HG02678 (cell line): ENCODE results near the gene EIF5AL1.
"Not testable (repeated sequence)": the region's sequence is repeated elsewhere in the genome, so short reads cannot be mapped to it uniquely, and the experiment has no call there.

Experiments
- ATAC-seq: cut with Tn5 transposase; IDR thresholded peaks from one replicate; pipeline ENCODE4 v1.9.1; 2021; ENCODE audit warnings: mild to moderate bottlenecking, moderate library complexity; ENCODE audit not compliant: unreplicated experiment

The EIF5AL1 gene

GRCh38 chr10:79509306-79509933 is 2.9 kb upstream of the EIF5AL1 start:
- peak; percentile 49 for ATAC-seq

- not testable (repeated sequence) for ATAC-seq
Observed at GRCh38 chr10:79509934-79510508, 2.3 kb upstream of the EIF5AL1 start.

GRCh38 chr10:79516532-79517205 is 4.3 kb downstream of the EIF5AL1 start:
- not testable (repeated sequence) for ATAC-seq

GRCh38 chr10:79517567-79517966 is 5.2 kb downstream of the EIF5AL1 start:
- not testable (repeated sequence) for ATAC-seq

GRCh38 chr10:79521751-79522150 is 9.4 kb downstream of the EIF5AL1 start:
- not testable (repeated sequence) for ATAC-seq

- ATAC-seq, result not testable (repeated sequence)
Observed at GRCh38 chr10:79522464-79522863, 10.1 kb downstream of the EIF5AL1 start.

GRCh38 chr10:79523157-79523853 is 11.0 kb downstream of the EIF5AL1 start:
- not testable (repeated sequence) for ATAC-seq

GRCh38 chr10:79525049-79525710 is 12.8 kb downstream of the EIF5AL1 start:
- ATAC-seq, result peak; percentile 92

- ATAC-seq, result not testable (repeated sequence)
Observed at GRCh38 chr10:79528261-79528660, 15.9 kb downstream of the EIF5AL1 start.

- ATAC-seq, result not testable (repeated sequence)
Observed at GRCh38 chr10:79533142-79533902, 21.0 kb downstream of the EIF5AL1 start.

GRCh38 chr10:79533903-79534175 is 21.5 kb downstream of the EIF5AL1 start:
- not testable (repeated sequence) for ATAC-seq

GRCh38 chr10:79538311-79538710 is 26.0 kb downstream of the EIF5AL1 start:
- not testable (repeated sequence) for ATAC-seq

- peak; percentile 87 for ATAC-seq
Observed at GRCh38 chr10:79540930-79541329, 28.6 kb downstream of the EIF5AL1 start.

- ATAC-seq, result no peak
Observed at GRCh38 chr10:79542626-79543025, 30.3 kb downstream of the EIF5AL1 start.

GRCh38 chr10:79544408-79544807 is 32.1 kb downstream of the EIF5AL1 start:
- ATAC-seq, result not testable (repeated sequence)

GRCh38 chr10:79544926-79545659 is 32.8 kb downstream of the EIF5AL1 start:
- ATAC-seq, result not testable (repeated sequence)

GRCh38 chr10:79547128-79547527 is 34.8 kb downstream of the EIF5AL1 start:
- not testable (repeated sequence) for ATAC-seq

GRCh38 chr10:79547973-79548372 is 35.6 kb downstream of the EIF5AL1 start:
- ATAC-seq, result no peak

GRCh38 chr10:79552143-79552542 is 39.8 kb downstream of the EIF5AL1 start:
- no peak for ATAC-seq
